HG03442 (cell line): ENCODE results near the gene HPGDS.
"Not testable (repeated sequence)": the region's sequence is repeated elsewhere in the genome, so short reads cannot be mapped to it uniquely, and the experiment has no call there.

Experiments used
- ATAC-seq: cut with Tn5 transposase; IDR thresholded peaks from one replicate; pipeline ENCODE4 v1.9.1; 2021; ENCODE audit warnings: mild to moderate bottlenecking, moderate library complexity; ENCODE audit not compliant: unreplicated experiment

The HPGDS gene

GRCh38 chr4:94342694-94343093 is at the start of gene HPGDS:
Gene HPGDS (minus strand): TSS chr4:94342836. CDS start chr4:94334629, 8,207 bp downstream.
- ATAC-seq = peak; percentile 26

DNA sequence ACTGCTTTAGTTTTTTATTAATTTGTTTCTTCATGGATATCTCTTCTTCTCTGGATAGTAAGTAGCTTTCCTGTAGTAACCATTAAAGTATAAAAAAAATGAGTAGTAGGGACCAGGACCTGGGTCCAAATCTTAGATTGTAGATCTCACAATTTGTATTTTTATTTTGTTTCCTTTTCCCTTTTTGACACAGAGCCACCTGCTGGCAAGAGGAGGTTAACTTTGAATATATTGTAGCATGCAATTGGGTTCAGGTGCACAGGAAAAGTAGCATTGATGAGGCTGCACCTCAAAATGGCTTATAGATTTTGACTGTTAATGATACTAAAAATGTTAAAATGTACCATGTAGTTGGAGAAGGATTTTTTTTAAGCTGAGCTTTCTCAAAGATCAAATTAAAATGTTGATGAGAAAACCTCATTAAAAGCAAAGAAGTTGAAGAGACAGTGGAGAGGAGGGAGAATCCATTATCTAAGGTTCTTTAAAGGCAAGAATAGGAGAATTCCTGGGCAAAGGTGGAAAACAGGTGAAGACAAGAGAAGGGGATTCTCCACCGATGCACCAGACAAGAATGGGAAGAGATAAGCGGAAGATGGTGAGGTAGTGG is 48.3 kb upstream of the HPGDS start:
- ATAC-seq = no peak

DNA sequence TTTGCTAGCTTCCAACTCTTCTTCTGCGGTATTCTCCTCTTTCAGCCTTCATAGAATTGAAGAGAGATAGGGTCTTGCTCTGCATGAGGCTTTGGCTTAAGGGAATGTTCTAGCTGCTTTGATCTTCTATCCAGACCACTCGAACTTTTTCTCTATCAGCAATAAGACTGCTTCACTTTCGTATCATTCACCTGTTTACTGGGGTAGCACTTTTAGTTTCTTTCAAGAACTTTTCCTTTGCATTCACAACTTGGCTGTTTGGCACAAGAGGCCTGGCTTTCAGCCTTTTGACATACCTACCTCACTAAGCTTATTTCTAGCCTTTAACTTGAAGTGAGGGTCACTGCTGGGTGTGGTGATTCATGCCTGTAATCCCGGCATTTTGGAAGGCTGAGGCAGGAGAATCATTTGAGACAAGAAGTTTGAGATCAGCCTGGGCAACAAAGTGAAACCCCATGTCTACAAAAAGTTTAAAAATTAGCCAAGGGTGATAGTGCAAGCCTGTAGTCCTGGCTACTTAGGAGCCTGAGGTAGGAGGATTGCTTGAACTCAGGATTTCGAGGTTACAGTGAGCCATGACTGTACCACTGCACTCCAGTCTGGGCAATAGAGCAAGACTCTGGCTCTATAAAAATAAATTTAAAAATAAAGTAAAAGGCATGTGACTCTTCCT is 47.1 kb upstream of the HPGDS start:
- ATAC-seq = no peak

GRCh38 chr4:94387965-94388364 is 45.3 kb upstream of the HPGDS start:
- not testable (repeated sequence) for ATAC-seq

DNA sequence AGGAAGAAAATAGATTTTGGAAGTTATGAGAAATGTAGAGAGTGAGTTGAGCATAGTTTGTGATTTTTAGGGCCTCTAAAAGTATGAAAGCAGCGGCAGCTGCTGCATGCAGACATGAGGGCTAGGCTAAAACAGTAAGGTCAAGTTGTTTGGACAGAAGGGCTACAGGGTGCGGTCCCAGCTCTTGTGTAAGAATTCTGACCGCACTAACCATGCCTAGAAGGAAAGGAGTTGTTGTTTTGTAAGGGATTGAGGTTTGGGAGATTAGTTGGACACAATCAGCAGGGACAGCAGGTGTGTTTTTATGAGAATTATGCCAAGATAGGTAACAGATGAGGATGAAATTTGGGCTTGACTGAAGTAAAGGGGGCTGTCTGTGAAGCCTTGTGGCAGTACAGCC is 42.8 kb upstream of the HPGDS start:
- not testable (repeated sequence) for ATAC-seq

DNA sequence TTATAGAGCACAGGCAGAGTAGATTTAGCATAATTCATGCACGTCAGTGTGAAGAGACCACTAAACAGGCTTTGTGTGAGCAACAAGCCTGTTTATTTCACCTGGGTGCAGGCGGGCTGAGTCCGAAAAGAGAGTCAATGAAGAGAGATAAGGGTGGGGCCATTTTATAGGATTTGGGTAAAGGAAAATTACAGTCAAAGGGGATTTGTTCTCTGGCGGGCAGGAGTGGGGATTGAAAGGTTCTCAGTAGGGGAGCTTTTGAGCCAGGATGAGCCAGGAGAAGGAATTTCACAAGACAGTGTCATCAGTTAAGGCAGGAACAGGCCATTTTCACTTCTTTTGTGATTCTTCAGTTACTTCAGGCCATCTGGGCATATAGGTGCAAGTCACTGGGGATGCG is 40.3 kb upstream of the HPGDS start:
- not testable (repeated sequence) for ATAC-seq

DNA sequence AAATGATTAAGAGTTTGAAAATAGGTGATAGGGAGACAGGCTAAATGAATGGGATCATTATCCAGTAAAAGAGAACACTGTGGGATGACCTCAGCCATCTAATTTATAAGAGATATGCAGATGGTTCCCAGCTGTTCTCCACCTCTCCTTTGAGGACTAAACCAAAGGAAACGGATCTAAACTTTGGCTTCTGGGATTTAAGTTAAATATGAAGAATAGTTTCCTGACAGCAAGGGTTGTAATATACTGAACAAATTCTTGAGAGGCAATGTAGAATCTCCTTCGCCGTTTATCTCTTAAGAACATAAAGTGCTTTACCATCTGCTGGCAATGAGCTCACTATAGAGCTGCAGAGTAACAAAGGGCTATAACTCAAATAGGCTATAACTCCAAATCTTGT is 35.4 kb upstream of the HPGDS start:
- no peak for ATAC-seq

DNA sequence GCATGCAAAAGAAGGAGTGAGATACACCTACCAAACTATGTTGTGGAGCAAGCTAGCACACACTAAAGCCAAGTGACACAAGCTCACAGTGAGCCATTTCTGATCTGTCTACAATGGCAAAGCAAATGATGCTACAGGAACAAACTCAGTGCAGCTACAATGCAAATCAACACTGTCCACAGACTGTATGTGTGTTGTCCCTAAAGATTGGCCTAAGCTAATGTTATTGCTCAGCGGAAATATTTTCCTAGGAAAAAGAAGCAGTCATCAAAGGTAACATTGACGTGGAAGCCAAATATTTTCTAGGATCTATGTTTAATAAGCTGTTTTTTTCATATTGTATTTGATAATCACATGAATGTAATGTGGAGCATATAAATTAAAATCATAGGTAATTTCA is 34.7 kb upstream of the HPGDS start:
- ATAC-seq = no peak

GRCh38 chr4:94375364-94375763 is 32.7 kb upstream of the HPGDS start:
- no peak for ATAC-seq

DNA sequence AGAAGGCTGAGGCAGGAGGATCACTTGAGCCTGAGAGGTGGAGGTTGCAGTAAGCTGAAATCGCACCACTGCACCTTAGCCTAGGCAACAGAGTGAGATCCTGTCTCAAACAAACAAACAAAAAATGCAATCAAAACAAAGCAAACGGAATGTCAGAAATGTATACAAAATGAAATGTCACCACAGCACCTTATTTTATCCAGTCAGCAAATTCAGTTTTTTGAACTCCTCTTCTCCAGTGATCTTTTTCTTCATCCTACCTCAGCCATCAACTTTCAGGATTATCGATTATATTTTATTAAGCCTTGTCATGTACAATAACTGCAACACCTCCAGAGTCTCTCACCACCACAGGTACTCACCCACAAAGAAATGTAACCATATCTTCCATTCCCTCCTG is 31.1 kb upstream of the HPGDS start:
- ATAC-seq = no peak

DNA sequence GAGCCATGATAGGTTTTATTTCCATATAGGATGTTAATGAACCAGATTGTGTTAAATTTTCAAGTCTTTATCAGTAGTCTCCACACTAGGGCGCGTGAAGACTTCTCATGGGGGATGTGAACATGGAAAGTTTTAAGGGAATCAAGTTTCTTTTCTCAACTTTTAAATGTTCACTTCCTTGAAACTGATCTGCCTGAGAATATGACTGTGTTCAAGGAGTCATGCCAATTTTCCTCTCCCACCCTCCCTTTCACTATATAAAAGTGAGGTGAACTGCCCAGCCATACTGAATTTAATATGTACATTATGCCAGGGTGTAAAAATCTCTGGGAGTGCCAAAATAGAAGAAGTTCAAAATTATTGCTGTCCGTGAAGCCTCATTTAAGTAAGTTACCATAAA is 30.4 kb upstream of the HPGDS start:
- no peak for ATAC-seq

- ATAC-seq = no peak
Measured at GRCh38 chr4:94372228-94372978, 29.8 kb upstream of the HPGDS start.

DNA sequence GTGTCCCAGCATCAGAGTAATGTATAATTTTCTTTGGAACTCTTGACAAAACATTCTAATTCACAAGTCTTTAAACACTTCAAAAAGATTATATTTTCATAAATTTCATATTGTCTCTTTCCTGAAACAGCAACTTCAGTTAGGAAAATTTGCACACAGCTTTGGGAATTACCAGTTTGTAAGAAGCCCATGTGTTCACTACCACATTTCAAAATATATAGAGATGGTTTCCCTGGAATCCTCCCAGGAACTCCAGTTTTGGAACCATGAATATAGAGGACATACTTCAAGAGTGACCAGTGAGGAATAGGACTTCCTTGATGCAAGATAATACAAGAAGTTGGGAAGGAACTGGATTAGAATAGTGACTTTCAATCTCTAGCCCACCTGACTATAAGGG is 28.7 kb upstream of the HPGDS start:
- ATAC-seq = no peak

DNA sequence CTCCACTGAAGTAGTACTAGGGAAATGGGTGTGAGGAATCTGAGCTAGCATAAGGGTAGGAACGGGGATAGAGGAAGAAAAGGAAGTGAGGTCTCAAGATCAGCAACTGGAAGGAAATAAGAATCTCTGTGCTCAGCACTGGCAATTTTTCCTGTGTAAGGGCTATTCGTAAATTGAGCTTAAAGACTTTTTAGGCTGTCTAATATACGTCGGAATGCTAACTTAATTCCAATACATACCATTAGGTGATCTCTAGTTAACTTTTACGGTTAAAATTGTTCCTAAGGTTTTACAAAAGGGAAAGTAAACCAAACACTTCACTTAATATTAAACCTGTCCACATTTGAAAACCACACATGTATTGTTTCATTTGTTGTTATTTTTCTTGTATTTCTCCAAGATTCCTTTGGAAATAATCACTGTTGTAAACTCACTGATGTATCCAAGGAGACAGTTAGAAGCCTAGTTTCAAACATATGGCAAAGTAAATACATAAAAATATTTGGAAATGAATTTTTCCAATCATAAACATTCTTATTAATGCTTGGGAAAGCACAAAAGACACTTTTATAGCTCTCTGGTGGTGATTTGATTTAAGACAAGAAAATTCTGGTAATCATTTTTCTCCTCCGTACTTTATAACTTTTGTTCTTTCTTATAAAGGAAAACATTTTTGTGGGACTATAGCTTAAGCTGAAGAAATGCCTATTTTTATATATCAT is 28.1 kb upstream of the HPGDS start:
- no peak for ATAC-seq

DNA sequence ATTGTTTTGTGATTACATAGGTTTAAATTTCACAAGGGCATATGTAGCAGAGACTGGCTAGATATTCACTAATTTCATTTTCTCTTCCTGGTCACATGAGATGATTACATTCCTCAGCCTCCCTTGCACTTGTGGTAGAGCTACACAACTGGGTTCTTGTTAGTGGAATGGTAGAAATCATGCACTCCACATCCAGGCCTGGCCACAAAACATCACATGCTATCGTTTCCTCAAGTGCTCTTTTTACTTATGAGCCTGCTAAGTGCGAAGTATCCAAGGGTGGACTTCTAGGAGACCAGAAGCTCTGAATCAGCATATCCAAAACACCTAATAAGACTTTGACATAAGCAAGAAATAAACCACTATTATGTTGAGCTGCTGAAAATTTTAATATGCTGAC is 26.4 kb upstream of the HPGDS start:
- ATAC-seq = no peak

DNA sequence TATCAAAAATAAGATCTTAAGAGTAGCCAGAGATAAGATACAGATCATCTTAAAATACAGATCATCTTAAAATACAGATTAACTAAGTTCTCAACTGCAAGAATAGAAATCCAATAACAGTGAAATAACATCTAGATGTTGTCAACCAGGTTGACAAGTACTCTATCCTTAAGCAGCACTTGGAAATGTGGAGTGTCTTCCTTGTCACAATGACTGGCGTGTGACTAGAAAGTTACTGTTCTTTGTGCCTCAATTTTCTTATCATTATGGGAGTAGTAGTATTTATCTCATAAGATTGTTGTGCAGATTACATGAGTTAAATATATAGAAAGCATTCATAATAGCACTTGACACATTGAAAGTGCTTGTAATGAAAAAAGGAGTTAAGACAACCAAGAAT is 25.8 kb upstream of the HPGDS start:
- no peak for ATAC-seq

DNA sequence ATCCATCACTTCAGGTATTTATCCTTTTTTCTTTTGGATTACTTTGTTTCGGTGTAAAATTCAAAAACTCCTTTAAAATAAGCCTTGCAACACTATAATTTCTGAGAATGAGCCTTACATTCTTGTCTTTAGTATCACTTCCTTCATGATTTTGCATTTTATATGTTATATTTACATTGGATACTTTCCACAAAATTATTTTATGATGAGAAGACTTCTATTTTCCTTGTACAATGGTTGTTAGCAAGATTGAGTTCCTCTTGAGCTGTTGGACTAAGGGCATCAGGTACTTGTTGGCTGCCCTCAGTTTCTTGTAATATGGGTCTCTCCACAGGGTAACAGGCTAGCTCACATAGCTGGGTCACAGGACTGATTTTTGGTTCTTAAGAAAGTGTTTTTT is 22.7 kb upstream of the HPGDS start:
- no peak for ATAC-seq

DNA sequence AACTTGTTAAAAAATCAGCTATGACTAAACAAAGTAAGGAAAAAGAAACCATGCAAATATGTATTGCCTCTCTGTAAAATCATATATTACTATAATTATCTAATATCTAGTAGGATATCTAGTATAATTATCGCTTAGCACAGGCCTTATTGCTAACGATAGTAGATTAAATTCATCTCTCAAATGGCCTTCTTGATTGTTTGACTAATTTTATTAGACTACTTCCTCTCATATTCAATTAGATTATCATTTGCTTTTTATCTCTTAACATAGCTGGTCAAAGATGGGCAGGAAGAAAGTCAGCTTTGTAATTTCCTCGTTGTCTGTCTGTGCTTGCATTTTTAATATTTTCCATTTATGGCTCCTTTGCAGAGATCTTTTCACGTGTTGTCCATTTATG is 21.9 kb upstream of the HPGDS start:
- ATAC-seq = no peak

GRCh38 chr4:94363136-94363655 is 20.6 kb upstream of the HPGDS start:
- no peak for ATAC-seq

DNA sequence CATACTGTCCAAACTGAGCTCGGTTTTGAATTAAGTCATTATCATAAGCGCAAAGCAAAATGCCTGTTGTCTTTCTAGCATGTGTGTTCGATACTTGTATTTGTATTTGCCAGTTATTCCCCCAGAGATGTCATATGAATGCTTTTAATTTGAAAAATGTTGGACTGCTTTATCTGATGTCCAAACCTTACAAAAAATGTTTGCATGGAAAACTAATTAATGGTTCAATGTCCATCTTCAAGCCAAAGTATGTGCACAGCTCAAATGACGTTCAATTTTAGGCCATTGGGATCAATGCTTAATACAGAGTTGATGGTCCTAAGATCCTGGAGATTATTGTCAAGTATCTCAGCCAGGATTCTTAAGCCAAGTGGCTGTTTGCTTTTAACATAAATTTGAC is 17.2 kb upstream of the HPGDS start:
- no peak for ATAC-seq

DNA sequence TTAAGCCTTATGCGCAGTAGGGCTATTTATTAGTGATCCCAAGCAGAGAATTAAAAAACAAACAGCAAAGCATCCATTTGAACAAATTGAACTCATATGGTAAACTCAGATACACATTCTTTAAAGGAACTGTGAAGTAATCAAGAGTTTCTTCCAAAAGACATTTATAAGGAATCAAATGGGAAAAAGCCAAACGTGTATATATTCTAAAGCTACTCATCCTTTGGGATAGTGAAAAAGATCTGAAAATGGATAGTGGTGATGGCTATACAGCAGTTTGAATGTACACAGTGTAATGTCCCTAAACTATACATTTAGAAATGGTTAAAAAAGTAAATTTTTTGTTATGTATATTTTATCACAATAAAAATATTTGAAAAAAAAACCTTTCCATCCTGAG is 16.6 kb upstream of the HPGDS start:
- ATAC-seq = no peak
